Activated CD8-positive, alpha-beta T cell treated with anti-CD3 and anti-CD28 coated beads for 36 hours (primary cell): ENCODE measurements around the gene RAC3. TPM values are rescaled to one million over a fixed set of nuclear protein-coding genes. Genes with fewer than 3 reads are reported as not detected.
A peak's percentile ranks its signal among the peaks of the same experiment; 100 is the strongest.

Experiments used
- ATAC-seq: fragments of 200-7000 bp; cut with Tn5 transposase; one replicate; pipeline ENCODE4 v1.10.0; 2021; ENCODE audit warnings: mild to moderate bottlenecking, moderate library complexity
- CTCF ChIA-PET: fragments of 350-600 bp; sonication (Branson Sonifier 250); formaldehyde crosslinking; loops from one replicate; lab custom pipeline; 2021; ENCODE audit warnings: antibody characterized with exemption; lab: Charles Lee
- POLR2A ChIA-PET: fragments of 350-600 bp; sonication (Branson Sonifier 250); formaldehyde crosslinking; loops from one replicate; lab custom pipeline; 2021; ENCODE audit warnings: antibody characterized with exemption; lab: Charles Lee
- DNase-seq: peaks from one replicate; pipeline ENCODE4 v3.0.0-alpha.2; 2020
- H3K27ac Mint-ChIP-seq: one replicate; pipeline ENCODE4 v1.8.0; 2021; ENCODE audit warnings: mild to moderate bottlenecking, mixed read lengths
- H3K27me3 Mint-ChIP-seq: one replicate; pipeline ENCODE4 v1.8.0; 2021; ENCODE audit warnings: mixed read lengths
- H3K36me3 Mint-ChIP-seq: one replicate; pipeline ENCODE4 v1.8.0; 2021; ENCODE audit warnings: low read depth, mixed read lengths
- H3K4me1 Mint-ChIP-seq: one replicate; pipeline ENCODE4 v1.8.0; 2021; ENCODE audit warnings: low read depth, mixed read lengths
- H3K4me3 Mint-ChIP-seq: one replicate; pipeline ENCODE4 v1.8.0; 2021; ENCODE audit warnings: mild to moderate bottlenecking, moderate library complexity, mixed read lengths
- H3K9me3 Mint-ChIP-seq: one replicate; pipeline ENCODE4 v1.8.0; 2021; ENCODE audit warnings: mixed read lengths
- CTCF ChIP-seq: fragments of 200-600 bp; IDR thresholded peaks from one replicate; pipeline ENCODE4 v1.8.0; 2022; ENCODE audit warnings: antibody characterized with exemption, mild to moderate bottlenecking
- intact Hi-C: fragments of 100-400 bp; cut with micrococcal nuclease; formaldehyde crosslinking; loops from one replicate; pipeline ENCODE4 v1.10.0; 2022
- total RNA-seq, 2 experiments: library from RNA; stranded (reverse); gene quantifications; one replicate each; pipeline ENCODE4 v1.2.3, GENCODE V29; 2021

The RAC3 gene
- total RNA-seq, 2 experiments from 2014 or later: 5.5 to 5.8 TPM

- Mint-ChIP-seq H3K27me3 (no peaks in the 10 kb centered on the region), H3K9me3 (no peaks in the 10 kb centered on the region), H3K36me3 (peaks cover 6% of the 10 kb centered on the region), H3K4me3 (no peak overlapping the region), H3K27ac (no peak overlapping the region), H3K4me1 (peaks cover 18% of the 10 kb centered on the region)
- TF ChIP-seq CTCF: no peak
- POLR2A ChIA-PET: interaction anchor here (1.0 kb wide), 1 partner anchor 88 kb away, joined by 3 read pairs; no protein-coding TSS in a partner anchor
- intact Hi-C loops: no loop called here
- CTCF ChIA-PET: interaction anchor here (0.8 to 1.1 kb wide), 2 partner anchors 11 to 74 kb away, joined by 3 to 4 read pairs; partner anchors contain the start of genes CENPX and LRRC45
- no peak for DNase-seq
- ATAC-seq: no peak
Observed at GRCh38 chr17:82033359-82034085, 2.0 kb downstream of the RAC3 start.

GRCh38 chr17:82034371-82035011, 3.0 kb downstream of the RAC3 start:
- DNase-seq (no peak), ATAC-seq (no peak)
- POLR2A ChIA-PET: interaction anchor here (0.6 to 2.1 kb wide), 5 partner anchors 9 to 167 kb away, joined by 3 to 6 read pairs (median 4); partner anchors contain the start of genes CENPX and LRRC45
- CTCF ChIA-PET: interaction anchor here (1.3 to 4.5 kb wide), 3 partner anchors 13 to 75 kb away, joined by 3 to 40 read pairs (median 7); partner anchors contain the start of genes CENPX and LRRC45
- peaks cover 6% of the 10 kb centered on the region for H3K36me3 Mint-ChIP-seq
- H3K4me3 Mint-ChIP-seq: no peak overlapping the region
- H3K27me3 Mint-ChIP-seq: no peaks in the 10 kb centered on the region
- H3K4me1 Mint-ChIP-seq: peaks cover 22% of the 10 kb centered on the region
- H3K27ac Mint-ChIP-seq: no peak overlapping the region
- H3K9me3 Mint-ChIP-seq: no peaks in the 10 kb centered on the region
- intact Hi-C loops: no loop called here
- no peak for TF ChIP-seq CTCF

- no peak for TF ChIP-seq CTCF
- H3K4me1 Mint-ChIP-seq: peaks cover 16% of the 10 kb centered on the region
- ATAC-seq: no peak
- peaks cover 6% of the 10 kb centered on the region for H3K36me3 Mint-ChIP-seq
- peak overlapping the region; percentile 57 for H3K4me3 Mint-ChIP-seq
- H3K27ac Mint-ChIP-seq: no peak overlapping the region
- intact Hi-C loops: no loop called here
- ChIA-PET POLR2A (interaction anchor here (1.0 to 2.1 kb wide), 6 partner anchors 10 to 166 kb away, joined by 3 to 6 read pairs (median 4); partner anchors contain the start of genes CENPX and LRRC45), CTCF (interaction anchor here (1.3 to 4.5 kb wide), 3 partner anchors 14 to 76 kb away, joined by 3 to 40 read pairs (median 7); partner anchors contain the start of genes CENPX and LRRC45)
- DNase-seq: no peak
- no peaks in the 10 kb centered on the region for H3K9me3 Mint-ChIP-seq
- H3K27me3 Mint-ChIP-seq: no peaks in the 10 kb centered on the region
Observed at GRCh38 chr17:82035488-82035887, 4.0 kb downstream of the RAC3 start.

GRCh38 chr17:82035956-82036633, 4.6 kb downstream of the RAC3 start:
- ATAC-seq: no peak
- ChIA-PET POLR2A (interaction anchor here (0.5 to 2.1 kb wide), 10 partner anchors 10 to 196 kb away, joined by 3 to 6 read pairs (median 3); partner anchors contain the start of genes CENPX and LRRC45), CTCF (interaction anchor here (1.3 to 4.5 kb wide), 3 partner anchors 15 to 118 kb away, joined by 3 to 40 read pairs (median 7); partner anchors contain the start of genes CENPX and LRRC45)
- no peak for DNase-seq
- TF ChIP-seq CTCF: no peak
- intact Hi-C loops: no loop called here
- H3K27me3 Mint-ChIP-seq: no peaks in the 10 kb centered on the region
- H3K27ac Mint-ChIP-seq: no peak overlapping the region
- H3K36me3 Mint-ChIP-seq: peaks cover 6% of the 10 kb centered on the region
- no peaks in the 10 kb centered on the region for H3K9me3 Mint-ChIP-seq
- peaks cover 15% of the 10 kb centered on the region for H3K4me1 Mint-ChIP-seq
- H3K4me3 Mint-ChIP-seq: peak overlapping the region; percentile 68
